SJCRH30 (cell line): ENCODE measurements around the gene NACC2. TPM values are rescaled to one million over a fixed set of nuclear protein-coding genes. Genes with fewer than 3 reads are reported as not detected.
A peak's percentile ranks its signal among the peaks of the same experiment; 100 is the strongest.

Source experiments
- DNase-seq, 2 experiments: peaks; one replicate each; pipeline ENCODE4 v3.0.0-alpha.2; 2015 to 2020
- H3K27ac ChIP-seq: fragments of 250-450 bp; sonication (Bioruptor Pico); 2 replicates; pipeline ENCODE4 v1.5.1; 2020; ENCODE audit warnings: mild to moderate bottlenecking, moderate library complexity
- H3K27me3 ChIP-seq: fragments of 250-450 bp; sonication (Bioruptor Pico); 2 replicates; pipeline ENCODE4 v1.5.1; 2020; ENCODE audit warnings: mild to moderate bottlenecking, moderate library complexity
- H3K36me3 ChIP-seq: fragments of 250-450 bp; sonication (Bioruptor Pico); 2 replicates; pipeline ENCODE4 v1.5.1; 2020; ENCODE audit warnings: mild to moderate bottlenecking, moderate library complexity
- H3K4me1 ChIP-seq: fragments of 250-450 bp; sonication (Bioruptor Pico); 2 replicates; pipeline ENCODE4 v1.5.1; 2020; ENCODE audit warnings: mild to moderate bottlenecking, moderate library complexity
- H3K4me3 ChIP-seq: fragments of 250-450 bp; sonication (Bioruptor Pico); 2 replicates; pipeline ENCODE4 v1.5.1; 2020; ENCODE audit warnings: mild to moderate bottlenecking, moderate library complexity
- H3K9me3 ChIP-seq: fragments of 250-450 bp; sonication (Bioruptor Pico); replicated peaks from 2 replicates; pipeline ENCODE4 v1.5.1; 2020; ENCODE audit warnings: mild to moderate bottlenecking, moderate library complexity
- total RNA-seq: library from RNA; depleted of rRNA; stranded (reverse); fragments of >200 nt; shearing (Covaris generic); gene quantifications from 2 replicates; pipeline ENCODE4 v1.2.3, GENCODE V29; 2014

The NACC2 gene
- total RNA-seq, 1 experiment from 2014 or later = 4.4 TPM

DNA sequence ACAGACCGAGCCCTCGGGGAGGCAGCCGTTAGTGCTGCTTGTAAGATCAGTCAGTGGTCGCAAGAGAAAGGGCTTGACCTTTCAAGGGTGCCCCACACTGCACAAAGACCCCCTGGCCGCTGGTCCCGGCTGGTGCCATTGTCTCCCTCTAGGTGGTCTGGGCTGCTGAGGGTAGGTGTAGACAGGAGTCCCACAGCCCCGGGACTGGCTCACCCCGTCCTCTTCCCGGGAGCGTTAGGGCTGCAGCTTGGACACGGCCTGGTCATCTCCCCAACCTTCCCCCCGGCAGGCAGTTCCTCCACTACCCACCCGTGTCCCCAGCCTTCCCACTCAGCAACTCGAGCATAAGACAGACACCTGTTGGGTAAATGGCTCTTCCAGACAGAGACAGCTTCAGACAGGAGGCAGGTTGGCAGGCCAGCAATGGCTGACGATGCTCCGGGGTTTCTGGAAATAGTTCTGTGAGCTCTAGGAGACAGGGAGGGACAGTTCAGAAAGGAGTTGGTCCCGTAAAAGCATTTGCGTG, 38.9 kb upstream of the NACC2 start:
- H3K36me3 ChIP-seq = no peaks in the 10 kb centered on the region
- no peak for DNase-seq
- H3K27ac ChIP-seq = no peak overlapping the region
- peaks cover 41% of the 10 kb centered on the region for H3K4me1 ChIP-seq
- no peaks in the 10 kb centered on the region for H3K9me3 ChIP-seq
- H3K4me3 ChIP-seq = no peak overlapping the region
- H3K27me3 ChIP-seq = peaks cover 27% of the 10 kb centered on the region

DNA sequence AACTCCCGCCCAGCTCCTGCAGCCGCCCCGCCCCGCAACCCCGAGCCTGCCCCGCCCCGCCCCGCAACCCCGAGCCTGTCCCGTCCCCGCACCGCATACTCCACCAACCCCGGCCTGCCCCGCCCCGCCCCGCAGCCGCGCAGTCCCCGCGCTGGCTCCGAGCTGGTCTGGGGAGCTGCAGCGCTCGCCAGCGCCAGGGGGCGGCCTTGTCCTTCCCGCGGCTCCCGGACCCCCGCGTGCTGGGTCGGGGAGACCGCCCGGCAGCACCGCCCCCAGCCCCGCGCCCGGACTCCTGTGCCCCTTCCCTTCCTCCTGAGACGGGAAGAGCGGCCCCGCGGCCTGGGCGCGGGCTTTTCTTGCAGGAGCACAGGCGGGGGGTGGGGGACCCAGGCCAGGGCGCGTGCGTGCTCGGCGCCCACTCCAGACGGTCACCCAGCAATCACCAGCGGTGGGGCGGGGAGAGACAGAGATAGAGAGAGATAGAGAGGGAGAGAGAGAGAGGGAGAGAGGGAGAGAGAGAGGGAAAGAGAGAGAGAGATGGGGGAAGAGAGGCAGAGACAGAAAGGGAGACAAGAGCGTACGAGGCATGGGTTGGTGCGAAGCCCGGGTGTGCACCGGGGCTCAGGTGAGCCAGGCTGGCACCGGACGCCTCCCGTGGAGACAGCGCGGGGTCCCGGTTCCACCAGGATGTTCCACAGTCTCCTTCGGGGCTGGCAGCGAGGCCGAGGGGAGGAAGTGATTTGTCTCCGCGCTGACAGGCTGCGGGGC, 38.3 kb upstream of the NACC2 start:
- Histone ChIP-seq H3K9me3 (no peaks in the 10 kb centered on the region), H3K4me3 (no peak overlapping the region)

DNA sequence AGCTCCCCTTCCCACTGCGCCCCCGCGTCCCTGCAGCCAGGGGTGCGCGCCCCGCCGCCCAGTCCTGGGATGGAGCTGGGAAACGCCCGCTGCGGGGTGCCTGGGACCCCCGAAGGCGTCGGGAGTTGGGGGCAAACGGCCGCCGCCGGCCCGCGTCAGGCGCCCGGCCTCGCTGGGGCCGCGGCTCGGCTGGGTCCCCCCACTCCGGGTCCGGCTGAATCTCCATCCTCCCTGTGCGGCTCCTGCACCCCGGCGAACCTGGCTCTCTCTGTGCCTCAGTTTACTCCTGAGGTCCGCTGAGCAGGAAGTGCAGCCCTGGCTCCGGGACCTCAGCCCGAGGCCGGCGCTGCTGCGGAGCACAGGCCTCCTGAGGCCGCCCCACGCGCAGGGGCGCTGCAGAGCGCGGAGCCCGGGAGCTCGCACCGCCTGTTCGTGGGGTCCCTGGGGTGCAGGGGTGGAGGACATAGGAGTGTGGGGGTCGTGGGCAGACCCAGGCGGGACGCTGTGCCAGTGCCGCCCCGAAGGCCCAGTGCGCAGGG, 37.5 kb upstream of the NACC2 start:
- H3K4me3 ChIP-seq = no peak overlapping the region
- H3K27me3 ChIP-seq = peaks cover 33% of the 10 kb centered on the region
- no peak for DNase-seq
- H3K36me3 ChIP-seq = no peaks in the 10 kb centered on the region
- peaks cover 32% of the 10 kb centered on the region for H3K4me1 ChIP-seq
- H3K27ac ChIP-seq = no peak overlapping the region
- H3K9me3 ChIP-seq = no peaks in the 10 kb centered on the region

More for the DNA sequence above, 38.3 kb upstream of the NACC2 start:
- H3K27me3 ChIP-seq = peaks cover 32% of the 10 kb centered on the region
- peaks cover 37% of the 10 kb centered on the region for H3K4me1 ChIP-seq
- no peak for DNase-seq
- H3K27ac ChIP-seq = no peak overlapping the region
- no peaks in the 10 kb centered on the region for H3K36me3 ChIP-seq

DNA sequence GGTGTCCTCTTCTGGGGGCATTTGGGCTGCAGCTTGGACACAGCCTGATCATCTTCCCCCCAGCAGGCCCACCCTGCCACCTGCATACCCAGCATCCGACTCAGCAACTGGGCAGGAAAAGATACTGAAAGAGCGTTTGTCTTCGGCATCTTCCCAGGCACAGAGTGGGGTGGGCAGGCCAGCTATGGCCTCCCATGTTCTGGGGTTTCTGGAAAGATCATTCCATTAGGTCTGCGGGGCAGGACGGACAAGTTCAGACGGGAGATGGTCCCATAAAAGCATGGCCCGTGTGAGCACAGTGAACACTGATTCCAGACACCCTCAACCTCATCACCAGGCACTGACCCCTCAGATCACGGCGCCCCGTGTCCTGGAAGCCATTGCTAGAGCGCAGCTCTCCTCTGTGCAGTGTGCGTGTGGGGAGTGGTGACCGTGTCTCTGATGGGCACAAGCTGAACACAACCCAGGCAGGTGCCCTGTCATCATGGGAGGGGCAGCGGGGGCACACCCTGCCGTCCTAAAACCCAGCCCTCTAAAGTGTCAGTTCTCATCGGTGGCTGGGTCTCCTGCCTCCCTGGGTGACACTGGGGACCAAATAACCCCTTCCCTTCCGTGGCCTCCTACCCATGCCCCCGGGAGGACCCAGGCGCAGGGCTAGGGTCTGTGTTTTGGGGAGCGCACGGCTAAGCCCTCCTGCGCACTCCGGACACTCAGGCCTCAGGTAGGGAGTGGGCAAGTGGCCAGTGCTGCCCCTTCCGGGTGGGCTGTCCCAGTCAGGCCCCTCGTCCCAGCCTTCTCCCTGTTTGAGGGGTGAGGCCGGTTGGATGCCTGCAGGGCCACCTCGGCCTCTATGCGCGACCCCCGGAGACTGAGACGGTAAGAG, 36.8 kb upstream of the NACC2 start:
- H3K27ac ChIP-seq = no peak overlapping the region
- peaks cover 37% of the 10 kb centered on the region for H3K27me3 ChIP-seq

DNA sequence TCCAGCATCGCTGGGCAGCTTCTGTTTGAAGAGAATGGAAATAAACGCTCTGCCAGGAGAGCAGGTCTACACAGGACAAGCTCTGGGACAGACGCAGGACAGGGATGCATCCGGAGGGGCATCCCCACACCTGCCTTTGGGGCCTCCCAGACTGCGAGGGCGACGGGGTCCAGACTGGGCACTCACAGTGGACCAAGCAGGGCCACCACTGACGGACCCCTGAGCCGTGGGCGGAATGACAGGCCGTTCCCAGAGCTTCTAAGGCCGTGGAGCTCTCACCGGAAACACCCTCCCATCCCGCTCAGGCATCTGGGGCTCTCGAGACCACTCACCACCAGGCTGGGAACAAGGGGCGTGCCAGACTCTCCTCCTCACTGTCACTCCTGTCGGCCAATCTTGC, 34.1 kb upstream of the NACC2 start:
- Histone ChIP-seq H3K36me3 (no peaks in the 10 kb centered on the region), H3K27ac (no peak overlapping the region), H3K4me3 (no peak overlapping the region), H3K9me3 (no peaks in the 10 kb centered on the region), H3K4me1 (peaks cover 5% of the 10 kb centered on the region; the same call in 1 of the 2 replicates), H3K27me3 (peaks cover 35% of the 10 kb centered on the region)
- no peak for DNase-seq

More for the DNA sequence above, 36.8 kb upstream of the NACC2 start:
- Histone ChIP-seq H3K9me3 (no peaks in the 10 kb centered on the region), H3K4me3 (no peak overlapping the region), H3K36me3 (no peaks in the 10 kb centered on the region), H3K4me1 (peaks cover 25% of the 10 kb centered on the region)
- DNase-seq = no peak

DNA sequence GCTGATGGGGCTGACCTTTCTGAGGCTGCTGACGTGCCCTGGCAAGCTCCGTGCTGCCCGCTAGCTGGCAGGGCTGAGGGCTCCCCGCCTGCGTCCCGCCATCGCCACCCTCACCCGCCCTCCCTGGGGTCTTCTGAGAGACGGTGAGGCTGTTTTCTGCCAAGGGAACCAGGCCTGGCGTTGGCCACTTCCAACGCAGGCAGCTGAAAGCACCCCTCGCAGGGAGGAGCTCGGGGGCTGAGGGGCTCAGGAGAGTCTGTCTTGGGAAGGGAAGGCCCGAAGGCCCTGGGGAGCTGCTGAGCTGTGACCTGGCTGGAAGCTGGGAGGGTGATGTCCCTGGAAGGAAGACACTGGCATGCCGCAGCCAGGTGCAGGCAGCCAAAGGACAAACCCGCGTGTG, 33.3 kb upstream of the NACC2 start:
- DNase-seq = no peak
- peaks cover 28% of the 10 kb centered on the region for H3K27me3 ChIP-seq
- H3K4me3 ChIP-seq = no peak overlapping the region
- H3K27ac ChIP-seq = no peak overlapping the region
- H3K9me3 ChIP-seq = no peaks in the 10 kb centered on the region
- peaks cover 5% of the 10 kb centered on the region; the same call in 1 of the 2 replicates for H3K4me1 ChIP-seq
- H3K36me3 ChIP-seq = no peaks in the 10 kb centered on the region

DNA sequence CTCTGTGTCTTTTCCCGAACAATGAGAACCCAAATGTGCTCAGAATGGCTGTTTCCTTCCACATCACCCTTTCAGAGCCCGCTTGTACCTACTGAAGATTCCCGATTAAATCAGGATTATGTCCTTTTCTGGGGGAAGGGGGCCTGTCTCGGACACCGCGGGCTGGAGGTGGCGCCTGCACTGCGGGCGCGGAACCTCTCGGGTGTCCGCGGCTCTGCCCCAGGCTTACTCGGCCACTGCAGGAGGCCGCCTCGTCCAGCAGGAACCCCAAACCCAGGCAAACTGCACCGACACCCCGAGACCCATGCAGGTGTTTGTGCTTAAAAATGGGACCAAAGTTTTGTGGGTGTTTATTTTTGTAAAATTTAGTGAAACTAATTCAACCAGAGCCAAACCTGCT, 32.2 kb upstream of the NACC2 start:
- Histone ChIP-seq H3K27ac (no peak overlapping the region), H3K4me1 (peaks cover 5% of the 10 kb centered on the region; the same call in 1 of the 2 replicates), H3K9me3 (no peaks in the 10 kb centered on the region), H3K36me3 (no peaks in the 10 kb centered on the region), H3K4me3 (no peak overlapping the region), H3K27me3 (peaks cover 27% of the 10 kb centered on the region)
- no peak for DNase-seq

DNA sequence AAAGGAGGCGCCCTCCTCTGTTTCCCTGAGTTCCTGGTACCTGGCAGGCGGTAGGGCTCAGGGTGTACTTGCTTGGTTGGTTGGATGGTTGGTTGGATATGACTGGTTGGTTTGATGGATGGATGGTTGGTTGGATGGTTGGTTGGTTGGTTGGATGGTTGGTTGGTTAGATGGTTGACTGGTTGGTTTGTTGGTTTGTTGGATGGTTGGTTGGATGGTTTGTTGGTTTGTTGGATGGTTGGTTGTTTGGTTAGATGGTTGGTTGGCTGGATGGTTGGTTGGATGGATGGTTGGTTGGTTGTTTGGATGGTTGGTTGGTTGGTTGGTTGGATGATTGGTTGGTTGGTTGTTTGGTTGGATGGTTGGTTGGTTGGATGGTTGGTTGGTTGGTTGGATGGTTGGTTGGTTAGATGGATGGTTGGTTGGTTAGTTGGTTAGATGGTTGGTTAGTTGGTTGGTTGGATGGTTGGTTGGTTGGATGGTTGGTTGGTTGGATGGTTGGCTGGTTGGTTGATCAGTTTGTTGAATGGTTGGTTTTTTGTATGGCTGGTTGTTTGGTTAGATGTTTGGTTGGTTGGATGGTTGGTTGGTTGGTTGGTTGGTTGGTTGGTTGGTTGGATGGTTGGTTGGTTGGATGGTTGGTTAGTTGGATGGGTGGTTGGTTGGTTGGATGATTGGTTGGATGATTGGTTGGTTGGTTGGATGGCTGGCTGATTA, 30.0 kb upstream of the NACC2 start:
- Histone ChIP-seq H3K4me1 (peaks cover 3% of the 10 kb centered on the region), H3K36me3 (no peaks in the 10 kb centered on the region), H3K4me3 (no peak overlapping the region), H3K27ac (no peak overlapping the region), H3K27me3 (peaks cover 17% of the 10 kb centered on the region), H3K9me3 (no peaks in the 10 kb centered on the region)
- DNase-seq = no peak

DNA sequence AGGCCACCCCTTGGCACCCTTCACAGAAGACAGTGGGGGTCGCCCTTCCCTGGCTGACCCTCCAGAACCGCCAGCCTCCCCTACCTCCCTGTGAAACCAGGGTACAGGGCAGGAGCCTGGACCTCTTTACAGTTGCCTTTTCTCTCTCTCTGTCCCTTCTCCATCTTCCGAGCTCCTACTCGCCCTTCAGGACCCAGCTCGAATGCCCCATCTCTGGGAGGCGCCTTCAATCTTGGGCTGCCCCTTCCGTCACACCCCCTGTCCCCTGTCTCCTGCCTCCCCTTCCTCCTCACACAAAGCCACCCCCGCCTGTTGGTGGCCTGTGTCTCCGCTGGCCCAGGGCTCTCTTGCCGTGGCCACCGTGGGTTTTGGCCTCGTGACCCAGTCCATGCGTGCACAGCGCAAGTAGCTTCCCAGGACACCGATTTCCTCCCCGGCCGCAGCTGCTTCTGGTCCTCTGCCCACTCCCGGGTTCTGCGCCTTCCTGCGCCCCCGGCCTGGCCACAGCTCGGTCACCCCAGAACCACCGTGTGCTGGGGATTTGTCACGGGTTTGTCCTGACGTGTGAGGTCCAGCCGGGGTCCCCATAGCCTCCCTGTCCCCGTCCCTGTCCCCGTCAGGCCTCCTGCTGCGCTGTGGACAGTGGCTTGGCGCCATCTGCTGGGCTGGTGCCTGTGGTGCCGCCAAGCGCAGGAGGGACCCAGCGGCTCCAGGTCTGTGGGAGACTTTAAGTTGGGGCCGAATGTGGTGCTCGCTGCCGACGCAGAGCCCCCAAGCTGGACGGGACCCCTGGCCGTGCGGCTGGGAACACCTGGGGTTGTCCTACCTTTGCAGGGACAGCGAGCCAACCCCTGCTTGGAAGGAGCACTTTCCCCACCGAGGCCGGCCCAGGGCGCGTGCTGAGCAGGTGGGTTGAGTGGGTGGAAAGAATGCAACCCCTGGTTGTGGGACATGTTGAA, 27.6 kb upstream of the NACC2 start:
- DNase-seq = peak; percentile 63 to 84
- H3K27ac ChIP-seq = no peak overlapping the region
- H3K9me3 ChIP-seq = no peaks in the 10 kb centered on the region
- H3K36me3 ChIP-seq = no peaks in the 10 kb centered on the region
- peaks cover 3% of the 10 kb centered on the region; the same call in 1 of the 2 replicates for H3K27me3 ChIP-seq
- no peak overlapping the region for H3K4me3 ChIP-seq
- peaks cover 9% of the 10 kb centered on the region for H3K4me1 ChIP-seq

DNA sequence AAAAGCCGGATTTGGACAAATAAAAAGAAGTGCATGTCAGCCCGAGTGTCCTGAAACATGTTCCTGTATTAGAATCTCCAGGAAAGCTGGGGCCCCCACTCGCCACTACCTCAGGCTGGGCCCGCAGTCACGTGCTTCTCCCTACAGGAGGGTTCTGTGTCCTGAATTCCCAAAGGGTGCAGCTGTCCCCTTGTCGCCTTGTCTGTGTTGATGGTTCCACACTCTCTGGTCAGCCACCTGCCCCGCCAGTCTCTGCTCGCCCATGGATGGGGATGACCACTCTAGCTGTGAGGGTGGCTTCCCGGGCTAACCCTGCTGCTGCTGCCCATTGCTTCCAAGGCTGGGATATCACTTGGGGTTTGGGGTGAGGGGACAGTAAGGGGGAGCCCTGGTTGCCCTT, 26.7 kb upstream of the NACC2 start:
- Histone ChIP-seq H3K36me3 (no peaks in the 10 kb centered on the region), H3K27ac (no peak overlapping the region), H3K4me3 (no peak overlapping the region), H3K9me3 (no peaks in the 10 kb centered on the region), H3K27me3 (no peaks in the 10 kb centered on the region), H3K4me1 (peaks cover 13% of the 10 kb centered on the region)
- peak in 1 of 2 experiments; percentile 64 for DNase-seq

DNA sequence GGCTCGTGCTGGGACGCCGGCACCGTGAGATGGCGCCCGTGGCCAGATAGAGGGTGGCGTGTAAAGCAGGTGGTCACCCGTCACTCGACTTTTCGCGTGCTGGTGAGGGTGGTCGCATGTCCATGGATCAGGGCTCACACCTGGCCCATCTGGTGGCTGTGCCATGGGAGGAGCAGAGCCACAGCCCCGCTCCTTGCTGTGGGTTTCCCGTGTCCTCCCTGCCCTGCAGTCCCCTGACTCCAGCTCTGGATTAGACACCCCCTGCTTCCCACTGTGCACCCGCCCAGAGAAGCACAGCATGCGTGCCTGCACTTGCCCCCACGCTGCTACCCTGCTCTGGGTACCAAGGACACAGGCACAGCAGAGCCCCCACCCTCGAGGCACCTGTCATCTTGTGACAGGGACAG, 25.4 kb upstream of the NACC2 start:
- peaks cover 13% of the 10 kb centered on the region for H3K4me1 ChIP-seq
- DNase-seq = no peak
- H3K27ac ChIP-seq = no peak overlapping the region

DNA sequence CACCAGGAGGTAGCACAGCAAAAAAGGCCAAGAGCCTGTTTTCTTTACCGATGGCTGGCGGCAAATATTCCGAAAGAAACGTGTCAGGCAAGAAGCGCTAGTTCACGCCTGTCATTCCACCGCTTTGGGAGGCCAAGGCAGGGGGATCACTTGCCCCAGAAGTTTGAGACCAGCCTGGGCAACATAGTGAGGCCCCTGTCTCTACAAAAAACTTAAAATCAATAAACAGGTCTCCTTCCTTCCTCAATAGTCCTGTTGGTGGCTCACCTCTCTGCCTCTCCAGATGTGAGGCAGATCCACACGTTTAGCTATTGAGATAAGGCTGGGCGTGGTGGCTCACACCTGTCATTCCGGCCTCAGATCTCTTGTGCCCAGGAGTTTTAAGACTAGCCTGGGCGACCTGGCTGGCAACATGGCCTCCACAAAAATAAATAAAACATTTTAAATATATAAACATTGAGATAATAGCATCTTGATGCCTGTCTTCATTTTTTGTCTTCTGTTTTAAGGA, 24.8 kb upstream of the NACC2 start:
- Histone ChIP-seq H3K4me1 (peaks cover 13% of the 10 kb centered on the region), H3K27ac (peak overlapping the region; percentile 64; the same call in 1 of the 2 replicates), H3K4me3 (peak overlapping the region; percentile 71), H3K36me3 (no peaks in the 10 kb centered on the region), H3K9me3 (no peaks in the 10 kb centered on the region), H3K27me3 (no peaks in the 10 kb centered on the region)
- DNase-seq = no peak

More for the DNA sequence above, 25.4 kb upstream of the NACC2 start:
- no peaks in the 10 kb centered on the region for H3K9me3 ChIP-seq
- H3K36me3 ChIP-seq = no peaks in the 10 kb centered on the region
- H3K4me3 ChIP-seq = no peak overlapping the region
- H3K27me3 ChIP-seq = no peaks in the 10 kb centered on the region
